HG02938 (cell line): ENCODE data around the gene PNLIP.

Experiments
- ATAC-seq: cut with Tn5 transposase; IDR thresholded peaks from one replicate; pipeline ENCODE4 v1.9.1; 2021; ENCODE audit warnings: mild to moderate bottlenecking, moderate library complexity; ENCODE audit not compliant: unreplicated experiment

Gene PNLIP

GRCh38 chr10:116612107-116612769 lies 66.5 kb downstream of the PNLIP start:
- no peak for ATAC-seq

GRCh38 chr10:116613471-116613870 lies 67.7 kb downstream of the PNLIP start:
- no peak for ATAC-seq

DNA sequence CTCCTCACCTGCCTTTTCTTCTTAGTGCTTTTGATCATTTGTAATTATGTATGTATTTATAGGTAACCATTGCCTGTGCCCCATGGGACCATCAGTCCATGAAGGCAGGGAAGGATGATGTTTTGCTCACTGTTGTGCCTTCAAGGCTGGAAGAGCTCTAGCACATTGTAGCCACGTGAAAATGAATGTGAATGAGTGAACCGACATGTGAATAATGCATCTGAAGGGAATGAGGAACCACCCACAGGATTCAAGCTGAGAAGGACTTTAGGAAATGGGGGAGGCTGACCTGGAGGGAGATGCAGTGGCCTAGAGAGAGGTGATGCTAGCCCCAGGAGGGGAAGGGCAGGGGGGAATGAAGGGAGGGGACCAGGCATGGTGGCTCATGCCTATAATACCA lies 69.1 kb downstream of the PNLIP start:
- ATAC-seq, result no peak

DNA sequence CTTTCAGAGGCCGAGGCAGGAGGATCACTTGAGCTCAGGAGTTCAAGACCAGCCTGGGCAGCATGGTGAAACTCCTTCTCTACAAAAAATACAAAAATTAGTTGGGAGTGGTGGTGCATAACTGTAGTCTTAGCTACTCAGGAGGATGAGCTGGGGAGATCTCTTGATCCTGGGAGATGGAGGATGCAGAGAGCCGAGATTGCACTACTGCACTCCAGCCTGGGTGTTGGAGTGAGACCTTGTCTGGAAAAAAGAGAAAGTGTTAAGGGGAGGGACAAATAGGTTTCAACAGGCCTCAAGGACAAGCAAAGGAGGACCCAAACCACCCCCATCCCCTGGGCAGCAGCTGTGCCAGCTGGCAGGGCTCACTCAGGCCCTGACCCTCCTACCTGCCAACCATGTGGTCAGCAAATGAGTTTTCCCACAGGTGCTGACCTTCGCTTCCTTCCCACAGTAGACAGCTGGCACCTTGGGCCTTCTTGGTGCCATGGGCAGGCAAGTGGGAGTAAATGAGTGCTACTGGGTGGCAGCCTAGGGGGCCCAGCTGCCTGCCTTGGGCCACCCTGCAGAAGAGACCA lies 69.6 kb downstream of the PNLIP start:
- ATAC-seq, result no peak
